HG02642 (cell line): ENCODE measurements around the gene TPGS1.
A peak's percentile ranks its signal among the peaks of the same experiment; 100 is the strongest.

Experiments used
- ATAC-seq: cut with Tn5 transposase; IDR thresholded peaks from one replicate; pipeline ENCODE4 v1.9.1; 2021; ENCODE audit warnings: mild to moderate bottlenecking; ENCODE audit not compliant: unreplicated experiment, poor library complexity

TPGS1 gene

DNA sequence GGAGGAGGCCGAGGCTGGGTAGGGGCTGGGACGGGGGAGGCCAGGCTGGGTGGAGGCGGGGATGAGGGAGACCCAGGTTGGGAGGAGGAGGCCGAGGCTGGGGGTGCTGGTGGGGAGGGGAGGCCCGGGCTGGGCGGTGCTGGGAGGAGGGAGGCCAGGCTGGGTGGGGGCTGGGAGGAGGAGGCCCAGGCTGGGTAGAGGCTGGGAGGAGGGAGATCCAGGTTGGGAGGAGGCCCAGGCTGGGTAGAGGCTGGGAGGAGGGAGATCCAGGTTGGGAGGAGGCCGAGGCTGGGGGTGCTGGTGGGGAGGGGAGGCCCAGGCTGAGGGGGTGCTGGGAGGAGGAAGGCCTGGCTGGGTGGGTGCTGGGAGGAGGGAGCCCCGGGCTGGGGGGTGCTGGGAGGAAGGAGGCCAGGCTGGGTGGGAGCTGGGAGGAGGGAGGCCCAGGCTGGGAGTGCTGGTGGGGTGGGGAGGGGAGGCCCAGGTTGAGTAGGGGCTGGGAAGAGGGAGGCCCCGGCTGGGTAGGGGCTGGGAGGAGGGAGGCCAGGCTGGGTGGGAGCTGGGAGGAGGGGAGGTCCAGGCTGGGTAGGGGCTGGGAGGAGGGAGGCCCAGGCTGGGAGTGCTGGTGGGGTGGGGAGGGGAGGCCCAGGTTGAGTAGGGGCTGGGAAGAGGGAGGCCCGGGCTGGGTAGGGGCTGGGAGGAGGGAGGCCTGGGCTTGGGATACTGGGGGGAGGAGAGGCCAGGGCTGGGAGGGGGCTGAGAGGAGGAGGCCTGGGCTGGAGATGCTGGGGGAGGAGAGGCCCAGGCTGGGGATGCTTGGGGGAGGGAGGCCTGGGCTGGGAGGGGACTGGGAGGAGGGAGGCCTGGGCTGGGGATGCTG, 10.7 kb downstream of the TPGS1 start:
- ATAC-seq: no peak

DNA sequence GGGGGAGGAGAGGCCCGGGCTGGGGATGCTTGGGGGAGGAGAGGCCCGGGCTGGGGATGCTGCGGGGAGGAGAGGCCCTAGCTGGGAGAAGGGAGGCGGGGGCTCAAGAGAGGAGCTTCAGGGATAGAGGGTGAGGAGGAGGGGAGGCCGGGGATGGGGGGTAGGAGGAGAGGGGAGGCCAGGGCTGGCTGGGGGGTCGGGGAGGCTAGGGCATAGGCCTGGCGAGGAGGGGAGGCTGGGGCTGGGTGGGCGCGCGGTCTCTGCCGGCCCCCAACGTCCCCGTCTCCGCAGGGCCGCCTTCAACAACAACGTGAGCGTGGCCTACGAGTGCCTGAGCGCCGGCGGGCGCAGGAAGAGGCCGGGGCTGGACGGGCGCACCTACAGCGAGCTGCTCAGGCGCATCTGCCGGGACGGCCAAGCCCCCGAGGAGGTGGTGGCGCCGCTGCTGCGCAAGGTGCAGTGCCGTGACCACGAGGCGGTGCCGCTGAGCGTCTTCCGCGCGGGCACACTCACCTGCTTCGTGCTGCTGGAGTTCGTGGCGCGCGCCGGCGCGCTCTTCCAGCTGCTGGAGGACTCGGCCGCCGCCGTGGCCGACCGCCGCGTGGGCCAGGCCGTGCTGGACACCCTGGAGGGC, 11.4 kb downstream of the TPGS1 start:
- ATAC-seq: no peak

DNA sequence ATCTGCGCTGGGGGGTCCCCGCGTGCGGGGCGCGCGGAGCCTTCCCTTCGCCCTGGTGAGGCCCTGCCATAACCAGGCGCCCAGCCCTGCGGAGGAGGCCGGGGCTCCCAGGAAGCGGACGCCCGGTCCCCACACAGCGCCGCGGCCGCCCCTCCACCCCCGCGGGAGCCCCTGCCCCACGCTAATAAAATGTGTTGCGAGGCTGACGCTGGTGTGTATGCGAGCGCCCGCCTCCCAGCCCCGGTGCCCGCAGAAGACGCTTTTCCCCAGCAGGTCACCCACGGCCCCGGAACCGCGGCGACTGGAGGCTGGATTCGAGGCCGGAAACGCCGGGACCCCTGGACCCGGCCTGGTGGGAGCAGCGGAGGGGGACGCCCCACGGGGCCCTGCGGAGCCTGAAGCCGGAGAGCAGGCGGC, 12.2 kb downstream of the TPGS1 start:
- no peak for ATAC-seq

DNA sequence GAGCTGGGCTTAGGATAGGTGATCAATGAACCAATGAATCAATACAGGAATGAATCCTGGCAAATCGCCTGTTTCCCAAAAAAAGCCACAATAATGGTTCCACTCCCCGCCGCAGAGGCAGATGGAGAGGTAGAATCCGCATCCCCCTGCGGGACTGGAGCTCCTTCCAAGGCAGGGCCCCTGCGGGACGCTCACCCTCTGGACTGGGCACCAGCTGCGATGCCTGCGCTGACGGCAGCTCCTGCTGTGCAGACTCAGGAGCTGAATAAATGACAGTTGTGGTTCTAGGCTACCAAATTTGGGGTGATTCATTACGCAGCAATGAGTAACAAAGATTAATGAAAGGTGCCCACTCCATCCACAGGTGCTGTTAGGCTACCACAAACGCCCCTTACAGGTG, 15.4 kb downstream of the TPGS1 start:
- no peak for ATAC-seq

DNA sequence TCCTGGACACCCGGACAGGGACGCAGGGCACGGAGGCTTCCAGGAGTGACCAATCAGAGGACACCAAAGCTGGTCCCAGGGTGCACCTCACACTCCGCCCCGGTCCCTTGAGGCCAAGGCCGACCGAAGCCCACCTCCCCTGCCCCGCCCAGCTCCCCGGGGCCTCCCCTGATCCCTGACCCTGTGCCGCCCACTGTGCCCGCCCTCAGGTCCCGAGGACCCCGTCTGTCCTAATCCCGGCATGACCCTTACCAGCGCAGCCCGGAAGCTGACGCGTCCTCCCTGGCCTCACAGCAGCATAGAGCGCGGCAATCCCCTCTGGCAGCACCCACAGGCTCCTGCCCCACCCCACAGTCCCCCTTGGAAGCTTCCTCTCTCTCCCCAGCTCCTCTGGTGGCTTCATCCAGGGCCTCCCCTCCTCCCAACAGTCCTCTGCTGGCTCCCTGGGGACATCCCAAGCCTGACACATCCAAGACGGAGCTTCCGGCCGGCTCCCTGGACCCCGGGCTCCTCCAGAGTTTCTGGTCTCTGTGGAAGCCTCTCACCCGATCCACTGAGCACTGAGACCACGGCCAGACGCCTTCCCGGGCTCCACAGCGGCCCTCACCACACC, 16.9 kb downstream of the TPGS1 start:
- no peak for ATAC-seq

DNA sequence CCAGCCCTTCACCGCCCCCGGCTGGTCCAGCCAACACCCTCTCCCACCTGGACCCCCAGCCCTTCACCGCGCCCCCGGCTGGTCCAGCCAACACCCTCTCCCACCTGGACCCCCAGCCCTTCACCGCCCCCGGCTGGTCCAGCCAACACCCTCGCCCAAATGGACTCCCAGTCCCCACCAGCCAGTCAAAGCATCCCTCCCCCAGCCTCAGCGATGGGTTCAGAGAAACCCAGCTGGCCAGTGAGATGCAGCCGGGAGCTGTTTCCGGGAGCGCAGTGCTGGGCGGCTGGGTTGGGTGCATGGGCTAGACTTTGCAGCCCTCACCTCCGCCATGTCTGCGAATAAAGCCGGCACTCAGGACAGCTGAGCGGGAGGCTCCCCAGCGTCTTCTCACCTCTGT, 17.7 kb downstream of the TPGS1 start:
- no peak for ATAC-seq

DNA sequence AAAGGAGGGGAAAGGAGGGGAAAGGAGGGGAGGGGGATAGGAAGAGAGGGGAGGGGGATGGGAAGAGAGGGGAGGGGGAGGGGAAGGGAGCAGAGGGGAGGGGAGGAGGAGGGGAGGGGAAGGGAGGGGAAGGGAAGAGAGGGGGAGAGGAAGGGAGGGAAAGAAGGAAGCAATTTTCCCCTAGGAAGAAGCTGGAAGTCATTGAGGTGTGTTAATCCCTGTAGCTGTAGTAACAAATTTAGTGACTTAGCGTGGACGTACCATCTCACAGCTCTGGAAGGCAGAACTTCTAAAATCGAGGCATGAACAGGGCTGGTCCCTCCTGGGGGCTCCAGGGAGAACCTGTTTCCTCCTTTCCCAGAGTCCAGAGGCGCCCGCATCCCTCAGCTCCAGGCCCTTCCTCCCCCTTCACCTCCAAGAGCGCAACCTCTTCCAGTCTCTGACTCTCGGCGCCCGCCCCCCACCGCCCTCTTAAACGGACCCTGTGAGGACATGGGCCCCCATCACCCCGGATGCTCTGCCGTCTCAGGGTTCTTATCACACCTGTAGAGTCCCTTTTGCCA, 18.6 kb downstream of the TPGS1 start:
- no peak for ATAC-seq

DNA sequence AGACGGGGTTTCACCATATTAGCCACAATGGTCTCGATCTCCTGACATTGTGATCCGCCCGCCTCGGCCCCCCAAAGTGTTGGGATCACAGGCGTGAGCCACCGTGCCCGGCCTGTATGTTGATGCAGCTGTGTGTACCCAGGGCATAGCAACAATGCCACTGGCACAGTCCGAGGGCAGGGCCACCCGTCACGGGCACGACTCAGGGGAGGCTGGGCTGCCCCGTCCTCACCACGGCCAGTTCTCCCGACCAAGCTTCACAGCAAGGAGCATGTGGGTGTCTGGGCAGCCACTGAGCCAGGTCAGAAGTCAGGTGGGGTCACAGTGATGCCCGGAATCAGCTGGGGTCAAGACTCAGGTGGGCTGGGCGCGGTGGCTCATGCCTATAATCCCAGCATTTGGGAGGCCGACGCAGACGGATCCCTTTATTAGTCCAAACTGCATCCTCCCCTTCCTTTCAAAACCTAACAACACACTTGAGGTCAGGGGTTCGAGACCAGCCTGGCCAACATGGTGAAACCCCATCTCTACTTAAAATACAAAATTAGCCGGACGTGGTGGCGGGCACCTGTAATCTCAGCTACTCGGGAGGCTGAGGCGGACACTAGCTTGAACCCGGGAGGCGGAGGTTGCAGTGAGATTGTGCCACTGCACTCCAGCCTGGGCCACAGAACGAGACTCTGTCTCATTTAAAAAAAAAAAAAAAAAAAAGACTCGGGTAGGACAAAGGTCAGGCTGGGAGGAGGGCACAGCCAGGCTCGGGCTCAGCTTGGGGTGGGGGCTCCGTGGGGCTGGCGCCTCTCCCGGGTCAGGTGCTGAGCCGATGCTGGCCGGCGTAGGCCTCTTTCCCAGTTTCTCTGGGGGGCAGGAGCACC, 23.1 kb downstream of the TPGS1 start:
- ATAC-seq: no peak

DNA sequence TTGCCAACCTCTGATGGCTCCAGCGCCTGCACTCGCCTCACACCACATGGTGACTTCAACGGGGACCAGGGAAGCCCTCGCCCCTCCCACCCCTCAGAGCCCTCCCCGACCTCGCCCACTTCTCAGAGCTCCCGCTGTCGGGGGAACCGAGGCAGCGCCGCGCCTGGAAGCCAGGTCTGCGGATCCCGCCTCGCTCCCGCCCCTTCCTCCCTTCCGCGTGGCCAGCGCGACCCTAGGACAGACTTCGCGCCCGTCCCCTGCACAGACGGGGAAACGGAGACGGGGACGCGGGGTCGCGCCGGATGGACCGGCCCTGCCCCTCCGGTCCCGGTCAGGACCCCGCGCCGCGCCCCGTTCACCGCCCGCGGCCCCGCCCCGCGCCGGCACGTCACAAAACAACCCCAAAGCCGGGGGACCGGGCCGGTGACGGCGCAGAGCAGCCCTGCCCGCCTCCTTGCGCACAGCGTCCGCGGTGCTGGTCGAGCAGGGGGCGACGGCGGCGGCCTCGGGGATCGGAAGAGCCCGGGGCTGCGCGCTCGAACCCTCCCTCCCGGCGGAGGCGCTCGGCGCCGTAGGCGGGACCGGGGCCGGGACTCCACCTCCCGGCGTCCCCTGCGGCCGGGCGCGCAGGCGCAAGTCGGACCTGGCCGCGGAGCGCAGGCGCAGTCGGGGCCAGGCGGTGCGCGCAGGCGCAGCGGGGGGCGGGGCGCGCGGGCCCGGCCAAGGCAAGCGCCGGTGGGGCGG, 23.9 kb downstream of the TPGS1 start:
- ATAC-seq: peak; percentile 72

DNA sequence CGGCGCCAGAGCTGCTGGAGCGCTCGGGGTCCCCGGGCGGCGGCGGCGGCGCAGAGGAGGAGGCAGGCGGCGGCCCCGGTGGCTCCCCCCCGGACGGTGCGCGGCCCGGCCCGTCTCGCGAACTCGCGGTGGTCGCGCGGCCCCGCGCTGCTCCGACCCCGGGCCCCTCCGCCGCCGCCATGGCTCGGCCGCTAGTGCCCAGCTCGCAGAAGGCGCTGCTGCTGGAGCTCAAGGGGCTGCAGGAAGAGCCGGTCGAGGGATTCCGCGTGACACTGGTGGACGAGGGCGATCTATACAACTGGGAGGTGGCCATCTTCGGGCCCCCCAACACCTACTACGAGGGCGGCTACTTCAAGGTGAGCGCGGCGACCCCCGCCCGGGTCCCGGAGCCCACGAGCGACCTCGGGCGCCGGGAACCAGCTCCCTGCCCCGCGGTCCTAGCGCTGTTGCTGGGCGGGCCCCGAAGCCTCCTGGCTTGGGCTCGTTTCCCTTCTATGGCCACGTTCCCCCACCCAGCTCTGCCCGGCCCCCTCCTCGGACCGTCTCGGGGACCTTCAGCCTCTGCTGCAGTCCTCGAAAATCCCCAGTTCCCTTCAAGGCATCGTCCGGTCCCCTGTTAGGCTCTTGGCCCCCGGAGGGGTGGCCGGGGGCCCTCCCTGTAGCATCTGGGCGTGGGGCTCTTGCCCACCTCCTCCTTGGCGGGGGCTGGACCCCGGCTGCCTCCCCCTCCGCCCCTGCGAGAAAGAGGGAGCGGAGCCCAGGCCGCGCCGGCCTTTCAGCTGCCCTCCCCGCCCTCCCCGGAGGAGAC, 24.7 kb downstream of the TPGS1 start, which contains the start of gene CDC34:
Gene CDC34, plus strand, starts transcription at position 8 of the 808 bp plus-strand sequence. Its CDS starts 172 bp downstream, at position 180.
- peak; percentile 7 for ATAC-seq

DNA sequence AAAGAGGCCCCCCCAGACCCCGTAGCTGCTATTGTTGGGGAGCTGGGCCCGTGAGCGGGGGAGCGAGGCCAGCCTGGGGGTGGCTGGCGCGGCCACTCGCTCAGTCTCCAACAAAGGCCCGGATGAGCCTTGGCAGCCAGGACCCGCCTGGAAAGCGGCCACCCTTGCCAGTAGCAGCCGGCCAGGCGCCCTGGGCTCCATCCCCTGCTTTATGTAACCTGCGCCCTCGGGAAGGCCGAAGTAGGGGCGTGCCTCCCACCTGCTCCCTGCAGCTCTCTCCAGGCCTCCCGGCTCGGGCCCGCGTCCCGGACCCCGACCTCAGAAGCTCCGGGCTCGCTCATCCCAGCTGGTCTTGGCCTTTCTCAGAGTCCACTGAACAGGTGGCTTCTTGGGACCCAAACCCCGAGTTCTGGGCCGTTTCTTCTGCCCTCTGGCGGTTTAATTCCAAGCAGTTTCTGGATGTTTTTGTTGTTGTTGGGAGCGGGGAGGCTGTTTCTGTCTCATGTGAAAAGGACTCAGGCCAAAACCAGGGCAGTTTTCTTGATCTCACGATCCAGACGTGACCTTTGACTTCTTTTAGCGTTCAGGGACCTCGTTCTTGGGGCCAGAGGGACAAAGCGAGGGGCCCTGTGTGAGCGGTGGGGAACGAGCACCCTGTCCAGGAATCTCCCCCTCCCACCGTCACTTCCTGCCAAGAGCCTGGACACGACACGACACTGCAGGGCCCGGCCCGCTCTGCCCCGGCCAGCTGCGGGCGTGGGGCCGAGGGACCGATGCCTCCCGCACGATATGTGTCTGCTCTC, 25.5 kb downstream of the TPGS1 start:
- ATAC-seq: peak; percentile 2

DNA sequence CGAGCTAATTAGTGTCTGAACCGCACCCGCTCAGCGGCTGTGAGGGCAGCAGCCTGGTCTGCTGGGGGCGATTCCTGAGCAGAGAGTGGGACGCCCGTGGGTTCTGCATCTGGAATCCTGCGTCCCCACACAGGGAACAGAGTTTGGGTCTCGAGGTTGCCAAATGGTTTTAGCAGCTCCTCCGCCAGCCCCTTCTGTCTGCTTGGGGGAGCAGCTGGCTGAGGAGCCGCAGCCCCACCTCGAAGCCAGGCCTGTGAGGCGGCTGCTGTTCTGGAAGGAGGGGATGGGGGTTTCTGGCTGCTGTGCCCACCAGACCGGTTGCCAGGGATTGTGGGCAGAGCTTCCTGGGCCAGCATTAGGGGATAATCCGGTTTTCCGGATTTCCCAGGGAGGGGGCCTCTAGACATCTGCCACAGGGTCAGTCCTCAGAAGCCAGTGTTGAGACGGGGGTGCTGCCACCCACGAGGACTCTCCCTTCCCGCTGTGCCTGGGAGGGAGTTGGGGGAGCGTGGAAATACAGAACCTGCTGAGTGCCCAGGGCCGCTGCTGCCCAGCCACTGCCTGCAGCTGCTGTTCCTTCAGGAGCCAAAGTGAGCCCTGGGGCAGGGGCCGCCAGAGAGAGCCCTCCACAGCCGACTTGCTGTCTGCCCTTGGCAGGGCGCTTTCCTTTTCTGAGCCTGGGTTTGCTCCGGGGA, 26.2 kb downstream of the TPGS1 start:
- ATAC-seq: no peak

DNA sequence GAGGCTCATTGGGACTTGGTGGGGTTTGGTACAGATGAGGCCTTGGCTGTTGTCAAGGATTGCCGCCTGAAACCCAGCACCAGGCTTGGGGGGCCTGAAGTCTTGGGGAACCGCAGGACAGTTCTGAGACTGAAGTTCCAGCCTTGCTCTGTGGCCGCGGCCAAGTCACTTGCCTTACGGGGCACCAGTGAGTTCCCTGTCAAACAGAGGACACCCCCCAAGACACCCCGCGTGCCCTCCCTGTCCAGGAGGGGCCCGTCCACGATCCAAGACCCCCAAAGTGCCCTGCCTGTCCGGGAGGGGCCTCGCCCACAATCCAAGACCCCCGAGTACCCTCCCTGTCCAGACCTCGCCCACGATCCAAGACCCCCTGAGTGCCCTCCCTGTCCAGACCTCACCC, 26.8 kb downstream of the TPGS1 start:
- ATAC-seq: no peak

DNA sequence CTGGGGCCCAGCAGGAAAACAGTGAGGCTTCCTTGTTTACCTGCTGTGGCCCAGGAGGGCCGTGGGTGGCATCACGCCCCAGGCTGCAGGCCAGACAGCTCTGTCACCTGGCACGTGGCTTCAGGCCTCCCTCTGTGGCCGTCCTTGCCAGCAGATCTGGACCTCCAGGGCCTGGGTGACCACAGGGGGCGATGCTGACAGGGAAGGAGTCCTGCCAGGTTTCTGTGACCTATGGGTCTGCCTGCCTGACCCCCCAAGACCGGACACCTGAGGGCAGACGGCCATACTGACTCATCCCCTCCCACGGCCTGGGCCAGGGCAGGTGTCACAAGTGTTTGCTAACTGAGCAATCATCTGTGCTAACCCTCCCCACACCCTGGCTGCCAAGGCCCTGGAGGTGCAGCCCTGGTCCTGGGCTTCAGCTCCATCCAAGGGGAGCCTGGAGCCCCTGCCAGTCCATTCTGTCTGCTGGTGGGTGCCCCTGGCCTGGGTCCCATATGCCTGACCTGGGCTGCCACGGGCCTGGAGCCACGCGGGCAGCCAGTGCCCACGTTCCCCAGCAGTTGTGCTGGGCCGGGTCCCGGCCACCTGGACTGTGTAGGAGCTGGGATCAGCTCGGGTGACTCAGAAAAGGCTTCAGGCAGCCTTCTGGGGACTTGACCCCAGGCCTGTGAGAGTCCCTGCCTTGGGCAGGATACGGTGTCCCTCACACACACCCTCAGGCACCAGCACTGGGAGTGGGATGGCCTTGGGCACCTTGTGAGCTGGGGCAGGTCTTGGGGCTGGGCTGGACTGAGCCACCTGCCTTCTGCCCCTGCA, 27.9 kb downstream of the TPGS1 start:
- ATAC-seq: no peak

DNA sequence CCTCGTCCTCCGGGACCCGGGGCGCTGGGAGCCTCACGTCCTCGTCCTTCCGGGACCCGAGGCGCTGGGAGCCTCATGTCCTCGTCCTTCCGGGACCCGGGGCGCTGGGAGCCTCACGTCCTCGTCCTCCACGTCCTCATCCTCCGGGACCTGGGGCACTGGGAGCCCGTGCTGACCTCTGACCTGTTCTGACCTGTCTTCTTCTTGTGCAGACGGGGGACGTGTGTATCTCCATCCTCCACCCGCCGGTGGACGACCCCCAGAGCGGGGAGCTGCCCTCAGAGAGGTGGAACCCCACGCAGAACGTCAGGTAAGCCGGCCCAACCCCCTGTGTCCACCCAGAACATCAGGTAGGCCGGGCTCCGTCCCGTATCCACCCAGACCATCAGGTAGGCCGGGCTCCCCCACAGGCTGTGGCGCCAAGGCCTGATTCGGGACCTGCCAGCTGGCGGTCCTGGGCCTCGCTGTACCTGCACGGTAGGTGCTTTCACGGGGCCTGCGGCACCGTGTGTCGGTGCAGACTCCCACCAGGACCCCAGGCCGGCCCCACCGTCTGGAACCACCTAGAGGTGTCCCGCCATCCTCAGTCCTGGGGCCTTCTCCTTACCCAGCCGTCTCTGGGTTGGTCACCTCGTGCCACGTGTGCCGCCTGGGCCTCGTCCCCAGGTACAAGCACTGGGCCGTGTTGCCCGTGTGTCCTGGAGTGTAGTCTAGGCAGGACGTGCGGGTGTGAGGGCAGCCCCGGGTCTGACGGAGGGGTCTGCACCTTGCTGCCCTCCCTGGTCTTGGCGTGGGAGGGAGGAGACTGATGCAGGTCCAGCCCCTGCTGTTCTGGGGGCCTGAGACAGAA, 29.0 kb downstream of the TPGS1 start:
- no peak for ATAC-seq
